ENCODE results near the gene MSL3B.
A peak's percentile ranks its signal among the peaks of the same experiment; 100 is the strongest.
"Not testable (repeated sequence)": the region's sequence is repeated elsewhere in the genome, so short reads cannot be mapped to it uniquely, and the experiment has no call there.

Gene MSL3B

GRCh38 chr2:233867993-233868532 is at the start of gene MSL3B:
Gene MSL3B (minus strand): TSS chr2:233868386.
- no peak for DNase-seq (ENCODE audit: low spot score)

DNA sequence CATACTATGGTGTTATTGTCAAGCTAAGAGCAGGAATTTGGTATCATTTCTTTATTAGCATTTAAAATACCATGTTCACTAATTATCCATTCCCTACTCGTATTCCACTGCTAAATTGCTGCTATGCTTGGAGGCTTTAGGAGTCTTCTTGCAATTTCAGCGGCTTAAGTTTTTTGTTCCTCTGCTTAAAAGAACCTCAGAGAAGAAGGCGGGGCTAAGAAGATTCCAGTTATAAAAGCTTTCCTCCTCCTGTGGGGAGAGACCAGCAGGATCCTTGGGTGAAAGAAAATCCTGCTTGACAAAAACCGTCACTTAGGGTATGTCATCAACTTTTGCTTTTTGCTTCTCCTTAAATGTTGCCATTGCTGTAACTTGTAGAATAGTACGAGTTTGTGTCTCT is 48.9 kb upstream of the MSL3B start, which contains the start of gene TRPM8:
TSS of gene TRPM8 (plus strand) at position 258 of the 400 bp plus-strand sequence. CDS start 9,165 bp downstream, outside the sequence.
- no peak for DNase-seq (ENCODE audit: low spot score)

GRCh38 chr2:233915128-233915527 is 46.9 kb upstream of the MSL3B start:
- no peak for DNase-seq (ENCODE audit: low spot score)

GRCh38 chr2:233912691-233913423 is 44.7 kb upstream of the MSL3B start:
- DNase-seq (ENCODE audit: low spot score) = no peak

- no peak for DNase-seq (ENCODE audit: low spot score)
These were observed 39.4 kb upstream of the MSL3B start for GRCh38 chr2:233907627-233908026.

GRCh38 chr2:233905945-233906344 is 37.8 kb upstream of the MSL3B start:
- DNase-seq (ENCODE audit: low spot score) = no peak

DNA sequence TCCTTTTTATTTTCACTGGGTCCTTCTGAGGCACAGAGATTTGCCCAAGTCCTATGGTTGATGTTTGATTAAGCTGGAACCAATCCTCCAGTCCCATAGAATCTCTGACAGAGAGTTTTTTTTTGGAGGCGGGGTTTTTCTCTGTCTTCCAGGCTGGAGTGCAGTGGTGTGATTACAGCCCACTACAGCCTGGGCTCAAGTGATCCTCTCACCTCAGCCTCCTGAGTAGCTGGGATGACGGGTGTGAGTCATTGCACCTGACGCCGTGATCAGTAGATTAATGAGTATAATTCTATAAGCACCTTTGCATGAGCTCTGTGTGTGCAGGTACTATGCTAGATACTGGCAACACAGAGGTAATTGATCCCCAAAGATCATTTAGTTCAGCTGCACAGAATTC is 33.7 kb upstream of the MSL3B start:
- no peak for DNase-seq (ENCODE audit: low spot score)

DNA sequence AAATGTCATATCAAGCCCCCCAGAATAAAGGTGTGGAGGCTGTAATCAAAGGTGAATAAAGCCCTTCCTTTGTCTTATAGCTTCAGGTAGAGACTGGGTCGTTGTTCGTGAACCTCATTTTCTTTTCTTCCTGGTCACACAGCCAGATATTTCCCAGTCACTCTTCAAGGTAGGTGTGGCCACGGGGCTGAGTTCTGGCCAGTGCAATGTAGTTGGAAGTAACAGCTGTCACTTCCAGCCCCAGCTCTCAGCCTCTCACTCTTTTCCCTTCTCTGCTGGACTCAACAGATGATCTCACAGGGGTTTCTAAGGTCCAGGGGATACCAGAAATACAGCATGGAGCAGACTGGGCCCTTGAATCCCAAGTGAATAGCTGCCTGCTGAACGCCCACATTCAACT is 33.2 kb upstream of the MSL3B start:
- no peak for DNase-seq (ENCODE audit: low spot score)

DNA sequence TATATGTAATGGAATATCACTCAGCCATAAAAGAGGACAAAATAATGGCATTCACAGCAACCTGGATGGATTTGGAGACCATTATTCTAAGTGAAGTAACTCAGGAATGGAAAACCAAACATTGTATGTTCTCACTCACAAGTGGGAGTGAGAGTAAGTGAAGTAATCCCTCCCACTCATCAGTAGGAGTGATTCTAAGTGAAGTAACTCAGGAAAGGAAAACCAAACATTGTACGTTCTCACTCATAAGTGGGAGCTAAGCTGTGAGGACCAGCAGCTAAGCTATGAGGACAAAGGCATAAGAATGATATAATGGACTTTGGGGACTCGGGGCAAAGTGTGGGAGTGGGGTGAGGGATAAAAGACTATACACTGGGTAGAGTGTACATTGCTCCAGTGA is 28.1 kb upstream of the MSL3B start:
- DNase-seq (ENCODE audit: low spot score) = not testable (repeated sequence)

- no peak for DNase-seq (ENCODE audit: low spot score)
These were observed 24.6 kb upstream of the MSL3B start for GRCh38 chr2:233892793-233893192.

DNA sequence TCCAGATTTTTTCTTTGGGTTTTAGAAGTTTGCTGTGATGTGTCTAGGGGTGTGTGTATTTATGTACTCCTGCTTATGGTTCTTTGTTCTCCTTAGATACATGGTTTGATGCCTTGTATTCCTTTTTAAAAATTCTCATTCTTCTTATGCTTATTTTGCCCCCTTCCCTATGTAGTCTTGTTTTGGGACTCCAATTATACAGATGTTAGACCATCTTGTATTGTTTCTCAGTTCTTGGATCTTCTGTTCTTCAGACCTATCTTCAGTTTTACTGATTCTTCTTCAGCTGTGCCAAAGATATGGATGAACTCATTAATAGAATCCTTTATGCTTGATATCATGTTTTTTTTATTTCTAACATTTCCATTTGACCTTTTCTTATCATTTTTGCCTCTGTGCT is 14.2 kb upstream of the MSL3B start:
- no peak for DNase-seq (ENCODE audit: low spot score)

GRCh38 chr2:233872125-233872524 is 3.9 kb upstream of the MSL3B start:
- DNase-seq (ENCODE audit: low spot score) = not testable (repeated sequence)

GRCh38 chr2:233871432-233871831 is 3.2 kb upstream of the MSL3B start:
- no peak for DNase-seq (ENCODE audit: low spot score)

DNA sequence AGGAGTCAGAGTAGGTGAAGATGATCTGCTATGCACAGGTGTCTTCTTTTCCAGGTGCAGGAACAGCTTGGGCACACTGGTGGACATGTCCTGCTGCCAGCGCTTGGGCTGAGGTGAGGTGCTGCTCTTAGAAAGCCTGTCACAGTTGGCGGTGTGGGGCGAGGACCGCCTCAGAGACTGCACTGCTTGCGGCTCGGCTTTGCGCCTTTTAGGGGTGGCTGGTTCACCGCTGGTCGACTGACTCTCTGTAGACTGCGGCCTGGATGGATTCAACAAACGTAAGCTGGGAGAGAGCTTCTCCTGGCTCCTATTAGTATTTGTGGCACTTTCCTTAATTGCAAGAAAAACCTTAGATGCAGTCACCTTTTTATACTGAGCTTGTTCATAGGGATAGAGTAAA is 1.7 kb downstream of the MSL3B start:
- DNase-seq (ENCODE audit: low spot score) = no peak

- DNase-seq (ENCODE audit: low spot score) = no peak
These were observed 2.3 kb downstream of the MSL3B start for GRCh38 chr2:233865838-233866237.

GRCh38 chr2:233862261-233862768 is 5.9 kb downstream of the MSL3B start:
- no peak for DNase-seq (ENCODE audit: low spot score)

DNA sequence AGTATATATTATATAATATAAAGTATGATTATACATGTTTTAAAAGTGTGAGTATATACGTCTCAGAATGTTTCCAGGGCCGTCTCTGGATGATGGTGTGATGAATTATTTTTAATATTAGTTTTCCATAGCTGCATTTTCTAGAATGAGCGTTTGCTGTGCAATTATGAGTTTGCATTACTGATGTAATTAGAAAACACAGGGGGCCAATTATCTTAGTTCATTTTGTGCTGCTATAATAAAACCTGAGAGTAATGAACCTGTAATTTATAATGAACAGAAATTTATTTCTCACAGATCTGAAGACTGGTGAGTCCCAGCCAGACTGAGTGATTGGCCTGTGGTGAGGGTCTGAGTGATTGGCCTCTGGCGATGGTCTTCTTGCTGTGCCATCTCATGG is 9.9 kb downstream of the MSL3B start:
- no peak for DNase-seq (ENCODE audit: low spot score)

DNA sequence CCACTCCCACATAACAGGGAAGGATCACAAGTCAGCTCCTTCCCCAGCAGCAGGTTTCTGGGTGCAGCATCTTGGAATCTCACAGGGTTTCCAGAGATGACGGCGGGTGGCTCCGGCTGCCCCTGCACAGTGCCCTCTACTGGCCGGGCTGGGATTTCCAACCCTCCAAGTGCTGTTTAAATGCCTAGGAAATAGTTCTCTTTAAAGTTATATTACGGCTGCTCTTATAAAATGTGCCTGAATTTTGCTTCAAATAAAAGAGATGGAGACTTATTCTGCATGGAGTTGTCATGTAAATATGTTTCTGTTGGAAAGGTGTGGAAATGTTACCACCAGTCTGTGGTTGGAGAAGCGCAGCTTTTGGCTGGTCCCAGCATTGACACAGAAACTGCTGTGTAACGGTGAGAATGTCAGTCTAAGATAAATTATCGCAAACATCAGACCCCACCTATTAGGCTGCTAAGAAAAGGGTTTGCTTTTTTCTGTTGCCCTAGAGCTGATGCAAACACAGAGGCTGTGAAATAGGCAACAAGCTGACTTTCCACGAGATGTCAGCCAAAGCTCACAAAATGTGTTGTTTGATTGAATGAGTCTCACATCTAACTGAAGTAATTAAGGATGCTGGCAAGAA is 10.6 kb downstream of the MSL3B start:
- no peak for DNase-seq (ENCODE audit: low spot score)

GRCh38 chr2:233856184-233856583 is 12.0 kb downstream of the MSL3B start:
- DNase-seq (ENCODE audit: low spot score) = no peak

GRCh38 chr2:233855345-233855744 is 12.8 kb downstream of the MSL3B start:
- no peak for DNase-seq (ENCODE audit: low spot score)

GRCh38 chr2:233854241-233854981 is 13.8 kb downstream of the MSL3B start, which contains the start of gene HJURP:
Gene HJURP (minus strand): TSS chr2:233854535. CDS start chr2:233854500, 35 bp downstream.
- peak; percentile 95 for DNase-seq (ENCODE audit: low spot score)

DNA sequence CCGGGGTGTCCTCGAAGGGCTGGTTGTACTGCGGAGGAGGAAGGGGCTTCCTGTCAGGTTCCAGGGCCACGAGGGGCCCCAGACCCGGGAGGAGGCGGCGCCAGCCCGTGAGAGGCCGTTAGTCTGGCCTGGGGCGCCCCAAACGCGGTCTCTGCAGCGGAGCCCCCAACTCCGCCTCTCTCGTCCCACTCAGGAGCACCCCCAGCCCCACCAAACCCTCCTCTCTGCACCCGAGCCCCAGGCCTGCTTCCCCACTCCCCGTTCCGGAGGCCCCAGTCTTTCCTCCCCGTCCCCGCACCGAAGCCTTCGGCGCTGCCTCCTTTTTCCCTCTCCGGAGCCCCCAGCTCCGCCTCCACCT is 14.3 kb downstream of the MSL3B start:
- no peak for DNase-seq (ENCODE audit: low spot score)

All from ureter (tissue), 1 donor.